DMS53 treated with DMSO at 0.1 percent for 48 hours (cell line): ENCODE measurements around the gene MPHOSPH8.
"Not testable (repeated sequence)": the region's sequence is repeated elsewhere in the genome, so short reads cannot be mapped to it uniquely, and the experiment has no call there.

Experiments used
- DNase-seq: peaks from one replicate; lab custom pipeline; 2025; ENCODE audit not compliant: unreplicated experiment; lab: John Stamatoyannopoulos, UW

The MPHOSPH8 gene

DNA sequence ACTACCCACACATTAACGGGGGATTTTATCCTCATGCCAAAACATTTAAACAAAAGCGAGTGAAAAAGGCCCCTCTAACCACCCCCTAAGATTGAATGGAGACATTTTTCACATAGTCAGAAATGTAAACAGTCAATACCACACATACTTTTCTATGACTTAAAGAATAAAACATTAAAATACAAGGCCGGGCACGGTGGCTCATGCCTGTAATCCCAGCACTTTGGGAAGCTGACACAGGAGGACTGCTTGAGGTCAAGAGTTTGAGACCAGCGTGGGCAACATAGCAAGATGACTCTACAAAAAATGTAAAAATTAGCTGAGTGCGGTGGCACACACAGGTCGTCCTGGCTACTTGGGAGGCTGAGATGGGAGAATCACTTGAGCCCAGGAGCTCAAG, 47.3 kb downstream of the MPHOSPH8 start:
- no peak for DNase-seq

DNA sequence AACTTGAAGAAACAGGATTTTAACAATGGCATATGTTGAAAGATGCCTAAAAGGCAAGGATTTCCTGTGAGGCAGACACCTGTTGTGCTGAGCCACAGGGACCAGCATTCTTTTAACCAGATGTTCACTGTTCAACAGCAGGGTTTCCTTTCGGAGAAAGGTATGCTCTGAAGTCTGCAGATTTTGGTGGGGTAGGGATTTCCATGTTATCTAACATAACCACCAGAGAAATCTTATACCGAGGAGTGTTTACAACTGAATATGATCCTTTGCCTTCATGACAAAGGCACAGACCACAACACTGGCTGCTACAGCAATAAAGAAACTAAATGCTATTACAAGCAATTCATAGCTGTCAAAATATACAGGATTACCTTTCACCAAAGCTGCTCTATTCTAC, 48.1 kb downstream of the MPHOSPH8 start:
- no peak for DNase-seq

DNA sequence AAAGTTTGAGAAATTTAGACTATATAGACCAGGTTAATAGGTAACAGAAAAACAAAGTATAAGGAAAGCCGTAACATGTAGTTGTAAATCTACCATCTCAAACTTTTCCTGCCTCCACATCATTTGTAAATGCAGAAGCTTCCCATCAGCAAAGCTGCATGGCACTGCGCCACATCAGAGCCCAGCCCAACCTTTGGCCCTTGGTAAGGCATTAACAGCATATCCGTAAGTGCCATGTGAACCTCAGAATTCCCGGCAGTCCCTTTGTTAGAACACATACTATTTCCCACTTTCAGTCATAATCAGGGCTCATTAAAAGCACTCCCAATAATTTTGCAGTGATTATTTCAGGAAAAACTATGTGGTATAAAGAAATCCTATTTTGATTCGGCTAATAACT, 51.6 kb downstream of the MPHOSPH8 start:
- DNase-seq: no peak

DNA sequence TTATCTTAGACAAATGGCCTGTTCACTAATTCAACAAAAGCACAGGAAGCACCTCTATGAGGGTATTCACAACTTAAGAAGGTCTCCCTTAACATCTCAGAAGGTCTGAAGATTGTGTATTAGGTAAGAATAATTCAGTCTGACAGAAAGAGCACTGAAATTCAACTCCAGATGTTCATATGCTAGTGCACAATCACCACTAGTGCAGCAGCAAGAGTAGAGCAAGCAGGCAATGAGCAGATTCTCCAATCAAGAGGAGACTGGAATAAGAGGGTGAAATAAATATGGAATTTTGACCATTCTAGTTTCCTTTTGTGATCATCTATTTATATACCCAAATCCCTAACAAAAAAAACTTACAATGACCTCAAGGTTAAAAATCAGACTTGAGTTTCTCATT, 52.0 kb downstream of the MPHOSPH8 start:
- no peak for DNase-seq

DNA sequence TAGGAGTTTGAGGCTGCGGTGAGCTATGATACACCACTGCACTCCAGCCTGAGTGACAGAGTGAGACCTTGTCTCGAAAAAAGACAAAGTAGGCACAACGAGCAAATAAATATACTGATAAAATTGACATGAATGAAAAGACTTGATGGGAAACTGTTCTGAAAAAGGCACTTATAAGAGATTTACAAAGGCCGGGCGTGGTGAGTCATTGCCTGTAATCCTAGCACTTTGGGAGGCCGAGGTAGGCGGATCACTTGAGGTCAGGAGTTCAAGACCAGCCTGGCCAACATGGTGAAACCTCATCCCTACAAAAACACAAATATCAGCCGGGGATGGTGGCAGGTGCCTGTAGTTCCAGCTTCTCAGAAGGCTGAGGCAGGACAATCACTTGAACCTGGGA, 58.0 kb downstream of the MPHOSPH8 start:
- not testable (repeated sequence) for DNase-seq

DNA sequence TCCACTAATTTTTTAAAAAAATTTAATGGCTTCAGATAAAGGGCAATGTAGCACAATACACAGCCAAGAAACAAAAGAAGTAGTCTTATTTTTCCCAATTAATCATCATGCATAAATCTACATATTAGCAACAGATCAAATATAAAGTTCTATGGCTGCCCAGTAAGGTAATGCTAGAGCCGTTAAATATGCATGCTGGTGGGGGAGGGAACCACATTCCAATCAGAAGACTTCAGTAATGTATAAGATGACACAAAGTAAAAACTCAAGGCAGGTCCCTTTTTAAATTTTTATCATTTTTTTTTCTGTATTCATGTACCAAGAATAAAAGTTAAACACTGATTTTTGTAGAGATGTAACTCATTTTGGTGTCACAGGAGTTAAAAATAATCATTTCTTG, 62.0 kb downstream of the MPHOSPH8 start:
- DNase-seq: no peak

DNA sequence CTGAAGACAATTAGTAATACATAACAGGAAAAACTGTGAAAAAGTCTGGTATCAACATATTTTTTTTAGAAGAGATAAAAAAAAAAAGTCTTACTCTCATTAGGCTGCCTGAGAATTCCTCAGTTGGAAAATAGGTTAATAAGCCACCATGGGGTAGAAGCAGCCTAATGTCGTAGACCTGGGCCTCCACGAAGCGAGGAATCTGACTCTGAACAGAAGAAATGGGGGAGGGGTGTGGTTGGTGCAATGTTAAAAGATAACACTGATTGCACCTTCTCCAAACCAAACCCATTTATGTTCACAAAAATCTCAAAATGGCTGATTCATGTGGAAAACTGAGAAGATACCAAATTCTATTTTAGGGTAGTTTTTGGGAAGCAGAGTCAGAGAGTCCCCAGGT, 62.4 kb downstream of the MPHOSPH8 start:
- DNase-seq: no peak

DNA sequence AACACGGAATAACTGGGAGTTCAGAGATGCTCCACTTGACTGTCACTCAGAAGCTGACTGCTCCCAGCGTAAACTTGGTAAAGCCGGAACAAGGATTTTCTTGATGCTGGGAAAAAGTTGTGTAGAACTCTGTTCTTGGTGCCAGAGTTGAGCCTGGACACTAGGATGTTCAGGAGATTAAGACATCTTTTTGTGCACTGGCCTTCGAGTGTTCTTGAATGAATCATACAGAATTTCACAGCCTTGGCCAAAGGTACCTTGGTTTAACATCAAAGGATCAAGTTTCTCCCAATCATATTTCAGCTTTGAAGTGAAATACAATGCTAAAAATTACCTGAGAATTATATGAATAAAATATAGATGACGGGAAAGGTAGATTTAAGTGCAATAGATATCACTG, 67.5 kb downstream of the MPHOSPH8 start:
- DNase-seq: not testable (repeated sequence)

DNA sequence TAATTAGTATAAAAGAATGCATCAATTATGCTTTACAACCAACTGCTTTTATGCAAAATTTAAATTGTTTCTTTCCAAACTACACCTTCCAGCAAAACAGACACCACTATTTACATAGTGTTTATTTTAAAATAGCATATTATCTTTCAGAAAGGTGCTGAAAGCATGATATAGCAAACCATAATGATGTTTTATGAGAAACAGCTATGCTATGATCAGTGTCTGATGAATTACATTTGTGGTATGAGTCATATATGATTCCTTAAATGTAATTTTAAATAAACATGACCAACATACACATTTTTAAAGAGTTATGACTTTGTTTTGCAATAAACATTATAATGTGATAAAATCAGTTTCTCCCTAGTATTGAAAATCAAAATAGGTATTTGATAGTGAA, 68.2 kb downstream of the MPHOSPH8 start:
- DNase-seq: not testable (repeated sequence)

DNA sequence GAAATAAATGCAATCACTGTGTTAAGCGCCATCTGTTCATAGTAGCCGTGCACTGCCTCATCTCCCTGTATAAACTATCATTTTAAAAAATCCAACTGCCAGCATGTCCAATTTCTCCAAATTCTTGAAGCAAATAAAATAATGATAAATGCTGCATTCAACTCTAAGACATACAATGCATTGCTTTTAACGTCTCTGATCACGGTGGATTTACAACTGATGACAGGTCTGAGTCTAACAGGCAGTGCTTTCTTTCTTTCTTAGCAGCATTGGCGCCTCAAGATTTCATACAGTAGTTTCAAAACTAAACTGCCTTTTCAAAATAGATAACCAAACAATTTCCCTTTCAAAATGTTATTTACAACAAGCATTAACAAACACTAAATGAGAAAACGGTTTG, 70.8 kb downstream of the MPHOSPH8 start:
- not testable (repeated sequence) for DNase-seq

DNA sequence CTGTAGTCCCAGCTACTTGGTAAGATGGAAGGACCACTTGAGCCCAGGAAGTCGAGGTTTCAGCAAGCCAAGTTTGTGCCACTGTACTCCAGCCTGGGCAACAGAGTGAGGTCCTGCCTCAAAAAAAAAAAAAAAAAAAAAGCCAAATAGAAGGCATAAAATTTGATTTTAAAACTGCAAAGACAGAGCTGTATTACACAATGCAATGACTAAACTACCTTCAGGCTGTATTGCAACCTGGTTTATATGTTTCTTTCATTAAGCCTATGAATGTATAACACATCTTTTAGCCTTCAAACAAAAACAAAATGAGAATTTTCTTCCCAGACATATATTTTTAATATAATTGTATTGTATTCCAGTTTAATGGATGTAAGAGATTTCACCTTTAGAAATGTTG, 75.6 kb downstream of the MPHOSPH8 start:
- DNase-seq: not testable (repeated sequence)

DNA sequence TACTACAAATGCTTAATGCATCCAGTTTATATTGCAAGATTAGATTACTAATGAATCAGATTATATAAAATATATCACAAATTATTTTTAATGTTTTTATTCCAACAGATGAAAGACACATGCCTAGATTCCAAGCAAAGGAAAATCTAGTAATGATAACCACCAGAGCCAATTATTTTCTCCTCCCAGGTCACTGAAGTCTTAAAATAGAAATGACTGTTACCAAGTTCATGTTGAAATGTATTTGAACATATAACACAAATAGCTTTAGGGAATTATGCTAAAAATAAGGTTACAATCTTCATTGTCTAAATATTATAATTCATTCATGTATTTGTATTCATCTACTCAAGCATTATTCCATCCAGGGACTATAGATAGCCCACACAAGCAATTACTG, 76.3 kb downstream of the MPHOSPH8 start:
- not testable (repeated sequence) for DNase-seq

DNA sequence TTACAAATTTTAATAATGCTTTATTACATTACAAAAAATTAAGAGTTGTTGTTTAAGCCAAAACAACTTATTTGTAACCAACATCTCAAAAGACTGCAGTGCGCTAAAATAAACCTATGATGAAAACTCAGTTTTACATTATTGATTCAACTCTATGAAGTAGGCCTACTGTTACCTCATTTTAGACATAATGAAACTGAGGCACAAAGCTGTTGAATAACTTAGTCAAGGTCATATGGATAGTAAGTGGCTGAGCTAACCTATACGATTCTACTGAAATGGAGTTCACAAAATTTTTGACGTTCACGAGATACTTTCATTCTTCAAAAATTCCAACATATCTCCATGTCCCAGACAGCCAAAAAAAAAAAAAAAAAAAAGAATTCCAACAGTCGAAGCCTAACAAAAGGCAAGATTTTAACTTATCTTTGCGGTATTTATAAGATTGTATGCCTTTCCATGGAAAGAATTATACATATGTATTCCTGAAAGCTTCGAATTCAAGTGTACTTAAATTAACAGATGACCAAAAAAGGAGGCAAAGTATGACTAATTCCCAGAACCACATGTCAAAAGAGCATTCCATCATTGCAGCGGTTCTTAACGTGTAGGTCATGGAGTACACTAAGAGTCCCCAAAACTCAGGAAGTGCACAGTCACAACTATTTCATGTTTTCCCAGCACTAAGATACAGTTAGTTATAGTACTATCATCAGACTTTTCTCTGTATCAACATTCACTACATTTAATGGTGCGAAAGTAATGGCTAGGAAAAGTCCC, 79.9 kb downstream of the MPHOSPH8 start:
- DNase-seq: no peak

DNA sequence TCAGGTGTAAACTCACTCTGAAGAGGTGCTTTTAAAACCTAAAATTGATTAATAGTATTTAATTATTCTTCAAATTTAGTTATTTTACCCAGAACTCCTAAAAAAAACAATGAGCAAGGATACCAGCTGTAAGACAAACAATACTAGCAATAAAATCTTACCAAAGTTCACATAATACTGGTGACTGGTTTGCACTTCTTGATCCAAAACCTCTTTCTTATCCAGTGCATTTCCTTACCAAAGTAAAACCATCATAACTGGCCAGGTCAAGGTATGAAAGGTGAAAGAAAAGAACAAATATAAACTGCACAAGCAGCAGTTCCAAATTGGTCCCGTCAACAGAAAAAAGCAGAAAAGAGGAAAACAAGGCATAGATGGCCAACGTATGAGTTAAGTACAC, 86.6 kb downstream of the MPHOSPH8 start:
- no peak for DNase-seq
